Effector memory CD4-positive, alpha-beta T cell (primary cell): Measurements from ENCODE around the gene OSBPL2.

Source experiments
- DNase-seq, 3 donors: peaks; one replicate each; pipeline ENCODE4 v3.0.0-alpha.2; 2020
- H3K27ac ChIP-seq: 2 replicates; pipeline ENCODE4 v1.7.0; 2013; ENCODE audit warnings: mild to moderate bottlenecking, low read length, moderate library complexity; ENCODE audit not compliant: insufficient read depth, poor library complexity, severe bottlenecking
- H3K27me3 ChIP-seq: replicated peaks from 2 replicates; pipeline ENCODE4 v1.7.0; 2013; ENCODE audit warnings: mild to moderate bottlenecking, low read length; ENCODE audit not compliant: insufficient read depth, control insufficient read depth, poor library complexity, severe bottlenecking
- H3K36me3 ChIP-seq: 2 replicates; pipeline ENCODE4 v1.7.0; 2013; ENCODE audit warnings: mild to moderate bottlenecking, low read length, moderate library complexity; ENCODE audit not compliant: control insufficient read depth, insufficient read depth
- H3K4me1 ChIP-seq: 2 replicates; pipeline ENCODE4 v1.7.0; 2013; ENCODE audit warnings: low read length, mild to moderate bottlenecking; ENCODE audit not compliant: control insufficient read depth, insufficient read depth, poor library complexity, severe bottlenecking
- H3K4me3 ChIP-seq: 2 replicates; pipeline ENCODE4 v1.7.0; 2013; ENCODE audit warnings: low read length, low read depth, mild to moderate bottlenecking; ENCODE audit not compliant: insufficient read depth, poor library complexity, severe bottlenecking
- H3K9me3 ChIP-seq: 2 replicates; pipeline ENCODE4 v1.7.0; 2013; ENCODE audit warnings: mild to moderate bottlenecking, low read length, moderate library complexity; ENCODE audit not compliant: control insufficient read depth

OSBPL2 gene

GRCh38 chr20:62339647-62340062 lies 101.3 kb downstream of the OSBPL2 start:
- Histone ChIP-seq H3K9me3 (no peaks in the 10 kb centered on the region), H3K4me3 (no peak overlapping the region), H3K36me3 (no peaks in the 10 kb centered on the region), H3K4me1 (no peaks in the 10 kb centered on the region), H3K27ac (no peak overlapping the region), H3K27me3 (no peaks in the 10 kb centered on the region)
- no peak for DNase-seq

GRCh38 chr20:62342910-62343309 lies 104.6 kb downstream of the OSBPL2 start:
- Histone ChIP-seq H3K9me3 (no peaks in the 10 kb centered on the region), H3K4me3 (no peak overlapping the region), H3K4me1 (no peaks in the 10 kb centered on the region), H3K27me3 (no peaks in the 10 kb centered on the region), H3K36me3 (no peaks in the 10 kb centered on the region), H3K27ac (no peak overlapping the region)
- no peak for DNase-seq

DNA sequence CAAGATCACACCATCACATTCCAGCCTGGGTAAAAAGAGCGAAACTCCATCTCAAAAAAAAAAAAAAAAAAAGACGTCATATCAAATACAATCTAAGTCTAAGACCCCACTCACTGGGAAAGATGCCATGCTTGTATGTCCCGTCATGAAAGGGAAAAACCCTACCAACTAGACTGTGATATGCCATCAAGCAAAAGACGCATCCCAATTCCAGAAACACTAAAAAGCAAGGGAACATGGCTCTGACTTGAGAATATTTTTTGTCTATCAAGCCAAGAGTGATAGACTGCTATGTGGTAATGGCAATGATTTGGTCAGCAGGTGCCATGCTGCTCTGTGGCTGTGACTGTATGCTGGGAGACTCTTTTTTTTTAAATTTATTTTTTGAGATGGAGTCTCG lies 105.8 kb downstream of the OSBPL2 start:
- Histone ChIP-seq H3K36me3 (no peaks in the 10 kb centered on the region), H3K4me1 (no peaks in the 10 kb centered on the region), H3K9me3 (no peaks in the 10 kb centered on the region), H3K4me3 (no peak overlapping the region), H3K27me3 (no peaks in the 10 kb centered on the region), H3K27ac (no peak overlapping the region)
- DNase-seq = no peak

DNA sequence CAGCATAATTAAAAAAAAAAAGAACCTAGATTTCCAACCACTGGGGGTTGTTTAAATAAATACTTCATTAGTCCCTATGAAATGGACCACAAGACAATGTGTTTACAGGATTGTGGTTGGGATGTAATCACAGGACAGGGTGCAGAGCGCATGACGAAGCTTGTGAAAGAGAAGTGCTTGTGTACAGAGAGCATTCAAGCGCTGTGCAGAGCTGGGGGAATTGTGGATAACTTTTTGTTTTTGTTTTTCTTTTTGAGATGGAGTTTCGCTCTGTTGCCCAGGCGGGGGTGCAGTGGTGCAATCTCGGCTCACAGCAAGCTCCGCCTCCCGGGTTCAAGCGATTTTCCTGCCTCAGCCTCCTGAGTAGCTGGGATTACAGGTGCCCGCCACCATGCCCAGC lies 106.5 kb downstream of the OSBPL2 start:
- H3K27me3 ChIP-seq = no peaks in the 10 kb centered on the region
- H3K4me1 ChIP-seq = no peaks in the 10 kb centered on the region
- no peak overlapping the region for H3K4me3 ChIP-seq
- H3K27ac ChIP-seq = no peak overlapping the region
- DNase-seq = no peak
- no peaks in the 10 kb centered on the region for H3K36me3 ChIP-seq
- no peaks in the 10 kb centered on the region for H3K9me3 ChIP-seq
